ENCODE data around the gene HEATR9.

The HEATR9 gene

GRCh38 chr17:35811759-35812158 is 56.9 kb downstream of the HEATR9 start:
- no peak for DNase-seq (ENCODE audit: low read depth)
- no peak overlapping the region for H3K4me3 ChIP-seq (ENCODE audit: control insufficient read depth, low read depth, low read length)
- TF ChIP-seq CTCF (IDR thresholded peaks at IDR 0.05; ENCODE audit: control insufficient read depth, insufficient read depth, low read depth, low read length, missing control alignments): no peak

GRCh38 chr17:35809855-35810461 is 58.7 kb downstream of the HEATR9 start:
- TF ChIP-seq CTCF (IDR thresholded peaks at IDR 0.05; ENCODE audit: control insufficient read depth, insufficient read depth, low read depth, low read length, missing control alignments): no peak
- DNase-seq (ENCODE audit: low read depth): no peak
- peak overlapping the region; percentile 92 for H3K4me3 ChIP-seq (ENCODE audit: control insufficient read depth, low read depth, low read length)

GRCh38 chr17:35808962-35809854 is 59.5 kb downstream of the HEATR9 start, which contains the start of gene TAF15:
TSS of gene TAF15 (plus strand) at chr17:35809484. CDS start at chr17:35809570, 86 bp downstream.
- peak within 1 kb of the TSS; percentile 92 for H3K4me3 ChIP-seq (ENCODE audit: control insufficient read depth, low read depth, low read length)
- peak; percentile 75 for TF ChIP-seq CTCF (IDR thresholded peaks at IDR 0.05; ENCODE audit: control insufficient read depth, insufficient read depth, low read depth, low read length, missing control alignments)
- peak; percentile 98 for DNase-seq (ENCODE audit: low read depth)

- no peak for TF ChIP-seq CTCF (IDR thresholded peaks at IDR 0.05; ENCODE audit: control insufficient read depth, insufficient read depth, low read depth, low read length, missing control alignments)
- no peak for DNase-seq (ENCODE audit: low read depth)
- H3K4me3 ChIP-seq (ENCODE audit: control insufficient read depth, low read depth, low read length): peak overlapping the region; percentile 40
These were observed 60.3 kb downstream of the HEATR9 start for GRCh38 chr17:35808240-35808961.

- H3K4me3 ChIP-seq (ENCODE audit: control insufficient read depth, low read depth, low read length): no peak overlapping the region
- no peak for DNase-seq (ENCODE audit: low read depth)
- TF ChIP-seq CTCF (IDR thresholded peaks at IDR 0.05; ENCODE audit: control insufficient read depth, insufficient read depth, low read depth, low read length, missing control alignments): no peak
These were observed 61.1 kb downstream of the HEATR9 start for GRCh38 chr17:35807371-35808144.

Data from AG09309 (cell line).